RCC 7860 (cell line): ENCODE measurements around the gene FMN2.
"Not testable (repeated sequence)": the region's sequence is repeated elsewhere in the genome, so short reads cannot be mapped to it uniquely, and the experiment has no call there.

Source experiments
- DNase-seq: peaks from one replicate; pipeline ENCODE4 v3.0.0-alpha.2; 2015; ENCODE audit warnings: low spot score
- FAIRE-seq: peaks from 2 replicates; lab custom pipeline; 2012; peaks lifted over from hg19 to GRCh38; lab: Jason Lieb, UNC

The FMN2 gene

DNA sequence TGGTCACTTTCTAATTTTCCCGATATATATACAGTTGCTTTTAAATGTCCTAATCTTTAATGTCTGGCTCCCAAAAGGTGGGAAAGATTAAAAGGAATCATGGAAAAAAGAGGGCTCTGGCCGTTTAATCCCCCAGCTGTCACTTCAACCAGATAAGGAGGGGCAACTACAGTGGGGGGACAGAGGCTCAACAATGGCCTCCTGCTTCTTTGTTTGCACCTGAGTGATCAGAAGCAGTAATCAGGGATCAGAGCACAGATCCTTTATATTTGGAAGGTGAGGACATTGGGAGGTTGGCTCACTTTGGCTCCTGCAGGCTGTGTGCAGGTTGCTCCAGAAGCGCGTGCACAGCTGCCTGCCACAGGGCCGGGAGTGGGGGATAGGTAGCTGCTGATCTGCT, 212.8 kb downstream of the FMN2 start:
- DNase-seq (no peak), FAIRE-seq (no peak)

DNA sequence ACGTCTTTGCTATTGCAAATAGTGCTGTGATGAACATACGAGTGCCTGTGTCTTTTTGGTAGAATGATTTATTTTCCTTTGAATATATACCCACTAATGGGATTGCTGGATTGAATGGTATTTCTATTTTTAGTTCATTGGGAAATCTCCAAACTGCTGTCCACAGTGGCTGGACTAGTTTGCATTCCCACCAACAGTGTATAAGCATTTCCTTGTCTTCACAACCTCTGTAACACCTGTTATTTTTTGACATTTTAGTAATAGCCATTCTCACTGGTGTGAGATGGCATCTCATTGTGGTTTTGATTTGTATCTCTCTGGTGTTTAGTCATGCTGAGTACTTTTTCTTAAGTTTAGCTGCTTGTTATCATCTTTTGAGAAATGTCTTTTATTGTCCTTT, 215.0 kb downstream of the FMN2 start:
- no peak for FAIRE-seq

DNA sequence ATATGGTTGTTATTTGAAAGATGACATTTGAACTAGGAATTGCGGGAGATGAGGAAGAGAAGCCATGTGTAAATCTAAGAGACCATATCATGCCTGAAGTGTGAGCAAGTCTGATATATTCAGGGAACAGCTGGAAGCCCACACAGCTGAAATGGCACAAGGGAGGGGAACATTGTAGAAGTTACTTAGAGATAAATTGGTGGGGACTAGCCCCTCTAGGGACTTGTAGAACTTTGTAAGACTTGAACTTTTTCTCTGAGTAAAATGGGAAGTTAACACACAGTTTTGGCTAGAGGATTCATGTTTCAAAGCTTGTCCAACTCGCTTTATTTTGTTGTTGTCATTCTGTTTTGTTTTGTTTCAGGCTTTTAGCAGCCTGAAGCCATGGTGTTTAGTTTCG, 216.4 kb downstream of the FMN2 start:
- DNase-seq = no peak
- no peak for FAIRE-seq

More for the DNA sequence above, 215.0 kb downstream of the FMN2 start:
- DNase-seq = no peak

DNA sequence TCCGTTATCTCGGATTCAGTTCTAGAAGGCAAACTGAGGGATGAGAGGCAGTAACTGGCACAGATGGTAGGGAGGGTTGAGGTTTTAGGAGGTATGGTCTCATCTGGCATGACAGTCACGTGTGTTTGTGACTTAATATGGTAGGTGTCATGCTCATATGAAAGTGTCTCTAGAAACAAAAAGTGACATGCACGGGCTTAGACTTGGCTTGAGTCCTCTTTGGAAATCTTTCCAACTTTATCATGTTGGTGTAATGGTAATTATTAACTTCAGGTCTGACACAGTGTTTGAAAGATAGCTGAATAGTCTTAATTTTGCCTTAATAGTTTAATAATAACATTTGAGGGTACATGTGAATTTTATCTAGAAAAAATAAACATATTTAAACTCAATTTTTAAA, 218.1 kb downstream of the FMN2 start:
- DNase-seq = no peak
- no peak for FAIRE-seq

DNA sequence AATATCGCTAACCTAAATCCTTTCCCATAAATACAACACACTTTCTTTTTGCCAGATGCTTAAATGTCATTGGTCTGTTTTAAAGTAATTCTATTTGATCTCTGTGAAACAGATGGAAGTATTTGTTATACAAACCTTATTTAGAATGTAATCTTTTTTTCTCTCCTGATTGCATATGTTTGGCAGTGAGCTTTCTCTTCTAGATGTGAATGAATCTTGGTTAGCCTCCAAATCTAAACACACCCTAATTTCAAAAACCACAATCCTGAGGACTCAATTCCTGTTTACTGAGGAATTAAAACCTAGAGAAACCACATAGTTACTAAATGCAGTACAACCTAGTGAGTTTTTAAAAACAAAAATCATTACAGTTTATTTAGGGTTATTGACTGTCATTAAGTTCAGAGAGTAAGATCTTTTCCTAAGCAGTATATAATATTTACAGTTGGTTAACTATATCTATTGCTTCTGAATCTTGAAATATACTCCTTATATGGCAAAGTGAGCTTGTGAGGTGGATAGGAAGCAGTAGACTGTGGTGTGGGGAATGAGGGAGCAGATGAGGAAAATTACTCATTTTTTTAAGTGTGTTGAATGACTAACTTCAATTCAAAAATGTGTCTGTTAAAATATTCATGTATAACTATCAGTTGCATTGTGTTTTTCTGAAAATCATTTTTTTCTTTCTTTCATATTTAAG, 218.7 kb downstream of the FMN2 start:
- DNase-seq (no peak), FAIRE-seq (no peak)

DNA sequence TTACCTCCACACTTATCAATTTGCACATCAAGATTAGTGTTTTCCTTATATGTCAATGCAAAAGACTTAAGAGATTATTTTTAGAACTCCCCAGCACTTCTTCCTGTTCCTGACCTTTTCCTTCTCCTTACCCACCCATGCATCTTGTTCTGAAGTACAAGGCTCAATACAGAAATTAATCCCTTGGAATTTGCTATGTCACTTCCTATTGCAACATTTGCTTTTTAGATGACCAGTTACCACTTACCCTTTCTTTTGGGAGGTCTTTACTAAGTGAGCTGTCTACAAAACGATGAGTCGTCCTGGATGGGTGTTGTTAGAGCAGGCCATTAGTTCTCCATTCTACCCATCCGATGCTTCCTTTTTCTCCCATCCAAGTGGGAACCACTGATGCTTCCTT, 221.2 kb downstream of the FMN2 start:
- no peak for FAIRE-seq
- no peak for DNase-seq

DNA sequence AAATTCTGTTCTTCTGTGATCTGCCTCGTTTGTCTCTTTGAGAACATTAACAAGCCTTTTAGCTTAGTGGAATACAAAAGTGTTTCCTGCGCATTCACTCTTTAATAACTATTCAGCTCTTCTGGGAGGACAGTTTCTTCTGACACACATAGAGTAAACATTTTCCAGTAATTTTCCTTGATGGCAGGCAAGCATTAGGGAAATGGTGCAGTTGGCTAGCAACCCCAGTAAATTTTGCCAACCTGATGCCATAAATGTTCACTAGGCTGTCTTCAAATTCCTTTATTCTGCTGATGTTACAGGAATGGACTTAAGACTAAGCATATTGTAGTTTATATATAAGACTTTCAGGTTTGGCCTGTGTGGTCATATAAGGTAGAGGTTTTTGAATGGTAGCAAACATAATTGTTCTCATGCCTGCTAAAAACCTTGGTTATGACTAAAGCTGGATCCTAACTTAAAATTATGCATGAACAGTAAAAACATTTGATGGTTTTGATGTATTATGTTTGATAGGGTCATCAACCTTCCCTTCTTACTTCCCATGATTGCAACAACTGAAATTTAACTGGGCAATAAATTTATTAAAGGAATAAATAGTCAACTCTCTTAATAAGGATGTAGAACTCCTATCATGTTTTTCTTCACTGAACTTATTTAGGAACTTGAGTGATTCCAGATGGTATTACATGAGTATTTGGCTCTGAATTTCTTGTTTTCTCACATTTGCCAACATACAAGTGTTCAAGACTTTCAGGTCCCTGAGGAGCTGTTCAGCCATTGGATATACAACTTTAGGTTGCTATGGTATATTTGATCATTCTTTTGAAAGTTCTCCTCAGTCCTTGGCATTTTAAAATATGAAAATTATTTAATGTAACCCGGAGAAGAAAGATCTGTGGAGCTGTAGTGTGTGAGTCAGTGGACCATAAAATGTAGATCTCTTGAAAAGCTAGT, 223.4 kb downstream of the FMN2 start:
- FAIRE-seq = no peak

DNA sequence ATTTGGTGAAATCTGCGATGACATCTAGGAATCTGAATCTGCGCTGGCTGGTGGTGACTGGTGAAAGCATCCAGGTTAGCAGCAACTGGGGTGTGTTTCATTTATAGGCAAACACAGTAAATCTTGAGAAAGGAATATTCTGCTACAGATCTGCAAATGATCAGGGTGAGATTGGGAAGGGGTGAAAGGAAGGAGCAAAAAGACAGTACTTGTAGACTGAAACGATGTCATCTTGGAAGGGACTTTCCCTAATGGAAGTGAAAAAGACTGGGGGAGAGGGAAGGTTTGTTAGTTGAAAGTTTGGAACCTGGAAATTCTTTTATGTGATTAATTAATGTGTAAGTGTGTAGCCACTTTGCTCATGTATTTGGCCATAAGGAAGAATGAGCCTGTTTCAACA, 228.3 kb downstream of the FMN2 start:
- no peak for FAIRE-seq
- no peak for DNase-seq

More for the DNA sequence above, 223.4 kb downstream of the FMN2 start:
- DNase-seq = no peak

DNA sequence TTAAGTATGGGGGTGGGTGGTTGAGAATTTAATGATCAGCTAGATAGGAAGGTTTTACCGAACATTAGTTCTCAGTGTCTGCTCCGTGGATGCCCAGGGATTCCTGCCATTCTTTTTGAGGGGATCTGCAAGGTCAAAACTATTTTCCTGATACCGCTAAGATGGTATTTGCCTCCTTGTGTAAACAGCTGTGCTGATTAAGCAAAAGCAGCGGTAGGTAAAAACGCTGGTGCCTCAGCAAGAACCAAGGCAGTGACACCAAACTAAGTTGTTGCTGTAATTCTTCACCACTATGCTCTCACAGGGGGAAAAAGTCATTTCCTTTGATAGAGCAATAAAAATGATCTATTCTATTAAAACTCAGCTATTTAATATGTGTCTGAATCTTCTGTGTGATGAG, 229.0 kb downstream of the FMN2 start:
- DNase-seq = no peak
- no peak for FAIRE-seq

DNA sequence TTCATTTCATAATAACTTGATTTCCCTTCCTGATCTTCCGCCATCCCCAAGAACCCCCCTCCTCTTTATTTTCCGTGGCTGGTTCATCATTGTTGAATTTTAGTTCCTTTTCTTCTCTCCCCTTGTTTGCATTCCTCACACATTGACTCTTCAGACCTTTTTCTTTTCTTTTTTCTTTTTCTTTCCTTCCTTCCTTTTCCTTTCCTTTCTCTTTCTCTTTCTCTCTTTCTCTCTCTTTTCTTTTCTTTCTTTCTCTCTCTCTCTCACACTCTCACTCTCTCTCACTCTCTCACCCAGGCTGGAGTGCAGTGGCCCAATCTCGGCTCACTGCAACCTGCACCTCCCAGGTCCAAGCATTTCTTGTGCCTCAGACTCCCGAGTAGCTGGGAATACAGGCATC, 231.3 kb downstream of the FMN2 start:
- FAIRE-seq = no peak
- no peak for DNase-seq

DNA sequence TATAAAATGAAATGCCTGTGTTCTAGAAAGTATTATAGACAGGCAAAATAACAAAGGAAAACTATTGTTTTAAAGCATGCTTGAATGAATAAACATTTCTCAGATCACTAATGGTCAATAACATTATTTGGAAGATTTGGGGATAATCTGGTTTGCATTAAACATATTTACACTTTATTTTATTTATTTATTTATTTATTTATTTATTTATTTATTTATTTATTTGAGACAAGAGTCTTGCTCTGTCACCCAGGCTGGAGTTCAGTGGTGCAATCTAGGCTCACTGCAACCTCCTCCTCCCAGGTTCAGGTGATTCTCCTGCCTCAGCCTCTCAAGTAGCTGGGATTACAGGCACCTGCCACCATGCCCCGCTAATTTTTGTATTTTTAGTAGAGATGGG, 236.7 kb downstream of the FMN2 start:
- DNase-seq = not testable (repeated sequence)

DNA sequence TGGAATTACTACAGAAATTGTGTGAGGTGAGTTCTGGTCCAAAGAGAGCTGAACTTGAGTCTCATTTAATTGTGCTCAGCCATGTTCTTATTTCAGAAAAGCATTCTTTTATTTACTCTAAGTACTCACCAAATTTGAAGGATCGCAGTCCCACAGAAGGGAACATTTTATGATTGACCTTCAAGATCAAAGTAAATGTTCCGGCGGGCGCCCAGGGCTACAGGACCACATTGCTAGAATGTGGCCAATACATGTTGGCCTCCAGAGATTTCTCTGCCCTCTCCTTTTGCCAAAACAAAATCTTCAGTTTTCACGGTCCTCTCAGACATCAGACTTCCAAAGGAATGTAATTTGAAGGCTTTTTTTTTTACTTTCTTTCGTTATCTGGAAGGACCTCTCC, 237.8 kb downstream of the FMN2 start:
- FAIRE-seq = no peak
- no peak for DNase-seq

More for the DNA sequence above, 236.7 kb downstream of the FMN2 start:
- not testable (repeated sequence) for FAIRE-seq

DNA sequence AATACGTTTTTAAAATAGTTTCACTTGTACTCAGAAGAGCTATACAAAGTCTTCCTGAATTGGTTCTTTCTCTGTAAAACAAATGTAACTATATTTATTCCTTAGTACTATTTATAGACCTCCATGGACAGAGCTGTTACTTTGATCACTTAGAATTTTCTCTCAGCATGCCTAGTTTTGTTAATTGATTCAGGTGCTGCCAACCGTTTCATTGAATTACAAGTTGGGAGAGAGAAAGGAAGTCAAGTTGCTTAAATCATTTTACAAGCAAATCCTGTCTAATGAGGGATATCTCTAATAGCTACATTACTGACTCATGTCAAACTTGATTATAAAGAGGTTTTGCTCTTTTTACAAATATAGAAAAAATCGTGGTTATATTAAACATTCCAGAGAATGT, 241.0 kb downstream of the FMN2 start:
- no peak for FAIRE-seq

DNA sequence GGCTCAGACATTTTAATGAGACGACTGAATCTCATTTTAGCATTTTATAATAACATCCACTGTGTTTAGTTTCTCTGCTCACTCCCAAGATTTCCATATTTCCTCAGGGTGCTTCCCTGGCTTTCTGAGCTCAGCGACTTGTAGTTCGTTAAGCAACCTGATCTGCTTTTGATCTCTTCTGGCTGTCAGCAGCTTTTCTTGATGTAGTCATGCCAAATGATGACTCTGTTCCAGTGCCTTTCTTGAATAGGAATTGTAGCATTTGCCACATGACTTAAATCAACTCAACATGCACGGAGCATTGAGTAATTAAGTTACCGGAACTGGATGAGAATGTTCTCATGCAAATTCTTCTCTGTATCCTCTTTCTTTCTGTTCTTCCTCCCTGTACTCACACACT, 246.1 kb downstream of the FMN2 start:
- no peak for DNase-seq
- no peak for FAIRE-seq

More for the DNA sequence above, 241.0 kb downstream of the FMN2 start:
- no peak for DNase-seq

DNA sequence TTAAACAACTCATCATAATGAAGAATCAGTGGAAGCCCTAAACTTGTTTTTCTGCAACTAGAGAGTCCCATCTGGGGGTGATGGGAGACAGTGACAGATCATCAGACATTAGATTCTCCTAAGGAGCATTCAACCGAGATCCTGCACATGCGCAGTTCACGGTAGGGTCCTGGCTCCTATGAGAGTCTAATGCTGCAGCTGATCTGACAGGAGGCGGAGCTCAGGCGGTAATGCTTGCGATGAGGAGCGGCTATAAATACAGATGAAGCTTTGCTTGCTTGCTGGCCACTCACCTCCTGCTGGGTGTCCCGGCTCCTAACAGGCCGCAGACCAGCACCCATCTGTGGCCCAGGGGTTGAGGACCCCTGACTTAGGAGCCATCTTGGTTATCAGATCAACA, 247.2 kb downstream of the FMN2 start:
- FAIRE-seq (no peak), DNase-seq (no peak)

DNA sequence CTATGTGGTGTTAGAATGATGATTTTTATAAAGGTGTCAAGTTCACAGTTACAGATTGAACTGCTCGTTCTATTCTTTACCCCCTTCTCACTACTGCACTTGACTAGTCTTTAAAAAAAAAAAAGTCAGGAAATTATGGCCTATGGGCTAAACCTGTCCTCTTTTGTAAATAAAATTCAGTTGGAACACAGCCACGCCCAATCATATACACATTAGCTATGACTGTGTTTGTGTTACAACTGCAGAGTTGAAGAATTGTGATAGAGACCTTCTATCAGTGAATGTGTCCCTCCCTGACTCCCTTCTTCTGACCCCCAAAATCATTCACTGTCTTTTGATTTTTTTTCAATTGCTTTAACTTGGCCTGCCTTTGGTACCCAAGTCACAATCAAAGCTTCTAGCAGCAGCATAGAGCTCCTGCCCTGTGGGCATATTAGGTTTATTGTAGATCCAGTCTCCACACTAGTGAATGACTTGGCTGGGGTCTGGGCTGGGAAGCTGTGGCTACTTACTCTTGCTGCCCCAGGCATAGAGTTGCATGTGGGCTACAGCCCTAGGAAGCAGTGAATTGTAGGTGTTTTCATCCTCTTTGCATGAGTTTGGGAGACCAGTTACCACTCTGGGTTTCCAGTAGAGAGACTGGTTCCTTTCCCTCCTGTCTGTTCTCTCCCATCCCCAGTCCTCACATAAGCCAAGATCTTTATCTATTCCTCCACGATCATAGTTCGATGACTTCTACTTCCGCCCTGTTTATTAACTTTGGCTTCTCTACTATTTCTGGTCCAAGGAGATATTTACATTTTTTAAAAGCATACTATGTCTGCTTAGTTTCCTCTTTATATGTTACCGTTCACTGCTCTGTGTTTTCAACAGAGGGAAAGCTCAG, 249.9 kb downstream of the FMN2 start:
- FAIRE-seq (no peak), DNase-seq (no peak)

DNA sequence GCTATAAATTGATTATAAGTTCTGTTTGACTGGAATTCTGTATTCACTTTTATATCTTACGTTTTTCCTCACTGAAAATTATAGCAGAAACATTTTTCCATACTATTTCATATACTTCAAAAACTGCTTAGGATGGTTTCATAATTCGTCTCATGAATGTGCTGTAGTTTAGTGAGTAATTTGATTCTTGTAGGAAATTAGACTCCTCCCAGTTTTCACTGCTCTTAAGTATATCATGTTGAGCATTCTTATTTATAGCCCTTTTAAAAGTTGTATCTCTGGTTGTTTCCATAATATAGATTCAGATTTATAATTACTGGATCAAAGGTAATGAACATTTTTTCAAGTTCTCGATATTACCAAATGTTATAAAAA, 250.6 kb downstream of the FMN2 start:
- FAIRE-seq (no peak), DNase-seq (no peak)

DNA sequence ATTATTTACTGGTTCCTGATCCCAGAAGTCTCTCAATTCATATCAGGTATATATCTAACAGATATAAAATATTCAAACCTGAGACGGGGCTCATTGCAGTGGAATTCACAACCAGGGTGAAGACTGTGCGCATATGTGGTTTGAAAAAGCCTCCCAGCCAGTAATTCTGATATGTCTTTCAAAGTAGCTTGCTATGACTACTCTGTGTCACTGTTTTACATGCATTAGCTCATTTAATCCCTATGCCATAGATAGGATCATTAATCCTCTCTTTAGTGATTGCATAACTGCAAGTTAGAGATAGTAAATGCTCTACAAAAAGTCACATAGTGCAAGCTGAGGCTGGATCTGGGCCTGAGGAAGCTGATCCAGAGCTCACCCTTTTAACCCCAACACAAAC, 251.4 kb downstream of the FMN2 start:
- no peak for DNase-seq
- no peak for FAIRE-seq

DNA sequence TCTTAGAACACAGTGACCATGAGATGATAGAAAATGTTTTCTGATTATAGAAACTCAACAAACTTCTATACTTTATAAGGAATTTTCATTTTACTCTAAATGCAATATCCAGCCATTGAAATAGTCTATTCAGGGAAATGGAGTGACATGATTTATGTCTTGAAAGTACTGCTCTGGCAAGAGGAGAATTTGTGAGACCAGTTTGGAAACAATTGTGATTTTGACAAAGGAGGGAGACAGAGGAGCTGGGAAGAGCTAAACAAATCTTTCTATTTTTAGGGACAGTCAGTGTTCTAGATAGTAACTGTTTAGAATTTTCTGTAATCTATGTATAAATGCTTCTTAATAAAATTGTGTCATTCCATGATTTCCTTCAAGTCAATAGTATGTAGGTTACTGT, 252.3 kb downstream of the FMN2 start:
- DNase-seq (no peak), FAIRE-seq (no peak)

DNA sequence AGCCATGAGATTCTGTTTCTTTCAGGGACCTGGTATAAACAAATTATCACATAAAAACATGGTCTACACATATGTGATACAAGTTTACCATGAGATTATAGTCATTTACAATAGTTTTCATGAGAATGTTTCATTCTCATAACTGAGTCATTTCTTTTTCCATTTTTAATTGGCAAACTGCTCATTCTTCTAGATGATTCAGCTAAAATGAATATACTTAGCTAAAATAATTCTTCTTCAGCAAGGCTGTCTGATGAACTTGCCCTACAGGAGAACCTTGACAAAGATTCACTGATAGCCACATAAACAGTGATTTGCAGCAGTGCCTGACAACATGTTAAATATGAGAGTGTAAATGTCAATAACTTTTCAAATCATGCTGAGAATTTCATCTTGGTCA, 253.2 kb downstream of the FMN2 start:
- no peak for FAIRE-seq

DNA sequence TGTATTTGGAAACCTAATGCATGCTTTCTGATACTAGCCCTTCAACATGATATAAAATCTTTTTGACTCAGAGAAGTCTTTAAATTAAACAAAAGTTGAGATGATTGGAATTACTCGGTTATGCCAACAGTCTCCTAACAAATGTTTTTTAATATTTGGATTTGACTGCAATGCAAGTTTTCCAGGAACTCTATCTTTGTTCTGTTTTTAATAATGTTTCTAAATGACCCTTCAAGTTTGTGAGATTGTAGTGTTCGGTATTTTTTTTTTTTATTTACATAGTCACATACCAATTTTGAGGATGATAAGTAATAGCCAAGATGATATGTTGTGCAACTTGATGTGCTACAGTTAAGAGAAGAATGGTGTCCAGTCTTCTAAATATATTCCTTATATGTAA, 258.0 kb downstream of the FMN2 start:
- FAIRE-seq (no peak), DNase-seq (no peak)

More for the DNA sequence above, 253.2 kb downstream of the FMN2 start:
- DNase-seq = no peak
